GM18858 (cell line): ENCODE results near the gene FASLG.

ENCODE experiments used
- ATAC-seq: cut with Tn5 transposase; IDR thresholded peaks from one replicate; pipeline ENCODE4 v1.9.1; 2021; ENCODE audit not compliant: unreplicated experiment

FASLG gene

GRCh38 chr1:172642970-172643369, 15.9 kb upstream of the FASLG start:
- no peak for ATAC-seq

GRCh38 chr1:172646653-172647052, 12.2 kb upstream of the FASLG start:
- ATAC-seq: no peak

- no peak for ATAC-seq
These were observed 11.8 kb upstream of the FASLG start for GRCh38 chr1:172647110-172647564.

GRCh38 chr1:172647987-172648386, 10.9 kb upstream of the FASLG start:
- ATAC-seq: no peak

- ATAC-seq: no peak
These were observed 8.3 kb upstream of the FASLG start for GRCh38 chr1:172650474-172651193.

GRCh38 chr1:172653015-172653709, 5.7 kb upstream of the FASLG start:
- no peak for ATAC-seq

GRCh38 chr1:172654535-172654934, 4.4 kb upstream of the FASLG start:
- no peak for ATAC-seq

GRCh38 chr1:172656576-172656975, 2.3 kb upstream of the FASLG start:
- no peak for ATAC-seq

- no peak for ATAC-seq
These were observed 1.3 kb upstream of the FASLG start for GRCh38 chr1:172657586-172657985.

GRCh38 chr1:172661107-172661506, 2.2 kb downstream of the FASLG start:
- no peak for ATAC-seq

GRCh38 chr1:172662464-172663109, 3.7 kb downstream of the FASLG start:
- peak; percentile 94 for ATAC-seq

GRCh38 chr1:172663732-172664131, 4.8 kb downstream of the FASLG start:
- ATAC-seq: no peak

- ATAC-seq: no peak
These were observed 9.2 kb downstream of the FASLG start for GRCh38 chr1:172668097-172668496.

- ATAC-seq: no peak
These were observed 10.1 kb downstream of the FASLG start for GRCh38 chr1:172669011-172669410.

GRCh38 chr1:172670316-172670715, 11.4 kb downstream of the FASLG start:
- ATAC-seq: no peak

GRCh38 chr1:172670791-172671190, 11.9 kb downstream of the FASLG start:
- ATAC-seq: no peak

GRCh38 chr1:172671591-172671990, 12.7 kb downstream of the FASLG start:
- ATAC-seq: no peak

- no peak for ATAC-seq
These were observed 13.8 kb downstream of the FASLG start for GRCh38 chr1:172672720-172673119.

GRCh38 chr1:172673761-172674160, 14.9 kb downstream of the FASLG start:
- ATAC-seq: no peak

GRCh38 chr1:172674831-172675613, 16.1 kb downstream of the FASLG start:
- no peak for ATAC-seq
